A549 (cell line): ENCODE measurements around the gene TNIP2. TPM values are rescaled to one million over a fixed set of nuclear protein-coding genes. Genes with fewer than 3 reads are reported as not detected.

Experiments used
- ATAC-seq, 2 experiments: fragments of 200-7000 bp in 1 of 2; fragments of >200 bp in 1 of 2; cut with Nextera tagmentation in 1 of 2; cut with Tn5 transposase in 1 of 2; 3 replicates each; pipeline versions ENCODE4 v1.8.0 to v1.9.1; 2018 to 2020; ENCODE audit warnings: mild to moderate bottlenecking in 1 of 2, moderate library complexity in 1 of 2
- CTCF ChIA-PET: fragments of 300-600 bp; sonication (Branson Sonifier 250); formaldehyde crosslinking; extraction: SDS; loops from one replicate; lab custom pipeline; 2021; ENCODE audit warnings: antibody characterized with exemption, inconsistent platforms; lab: Yijun Ruan, JAX
- POLR2A ChIA-PET: fragments of 350-600 bp; formaldehyde crosslinking; extraction: SDS; loops from one replicate; lab custom pipeline; 2021; ENCODE audit warnings: antibody characterized with exemption, inconsistent platforms; lab: Yijun Ruan, JAX
- DNase-seq, 2 experiments: peaks; one replicate each; pipeline versions ENCODE4 v3.0.0 to v3.0.0-alpha.2; 2011 to 2016; ENCODE audit warnings: low read depth in 1 of 2, low spot score in 1 of 2
- FAIRE-seq: peaks from 2 replicates; lab custom pipeline; 2011; peaks lifted over from hg19 to GRCh38; lab: Jason Lieb, UNC
- H3K27ac ChIP-seq, 2 experiments: fragments of >200 bp; sonication (Bioruptor Twin); formaldehyde crosslinking; 3 replicates each; pipeline ENCODE4 v1.5.1; 2016 to 2017
- H3K4me1 ChIP-seq: fragments of >200 bp; sonication (Bioruptor Twin); formaldehyde crosslinking; 3 replicates; pipeline ENCODE4 v1.6.1; 2016
- H3K4me2 ChIP-seq: fragments of >200 bp; sonication (Bioruptor Twin); formaldehyde crosslinking; 3 replicates; pipeline ENCODE4 v1.6.1; 2016
- H3K4me3 ChIP-seq: fragments of >200 bp; sonication (Bioruptor Twin); formaldehyde crosslinking; 3 replicates; pipeline ENCODE4 v1.5.1; 2016
- H3K9me3 ChIP-seq: fragments of >200 bp; sonication (Bioruptor Twin); formaldehyde crosslinking; 3 replicates; pipeline ENCODE4 v1.6.1; 2016
- CBX8 ChIP-seq: fragments of 200-600 bp; sonication (generic); IDR thresholded peaks from 2 replicates; pipeline ENCODE4 v1.6.1; 2016
- CEBPB ChIP-seq, 2 experiments: fragments of >200 bp in 1 of 2; sonication (Bioruptor Twin) in 1 of 2; formaldehyde crosslinking in 1 of 2; IDR thresholded peaks; 2 replicates each; pipeline ENCODE4 v1.6.1; 2012 to 2016
- EHF ChIP-seq: fragments of 250-450 bp; sonication (Bioruptor Pico); IDR thresholded peaks from 2 replicates; pipeline ENCODE4 v1.5.0; 2020; ENCODE audit warnings: mild to moderate bottlenecking
- EHMT2 ChIP-seq: fragments of 200-600 bp; sonication (generic); IDR thresholded peaks from 2 replicates; pipeline ENCODE4 v1.6.1; 2016; ENCODE audit warnings: antibody characterized with exemption, low read depth, mild to moderate bottlenecking, moderate library complexity
- ESRRA ChIP-seq: fragments of 150-350 bp; IDR thresholded peaks from 2 replicates; pipeline ENCODE4 v1.6.1; 2014; ENCODE audit warnings: mild to moderate bottlenecking, low read length, borderline replicate concordance
- GATA3 ChIP-seq: IDR thresholded peaks from 2 replicates; pipeline ENCODE4 v1.6.1; 2012; ENCODE audit warnings: borderline replicate concordance
- HOXB13 ChIP-seq: fragments of 250-450 bp; sonication (Bioruptor Pico); IDR thresholded peaks from 2 replicates; pipeline ENCODE4 v1.5.0; 2020; ENCODE audit warnings: low read depth, mild to moderate bottlenecking, moderate library complexity
- KDM1A ChIP-seq: fragments of 200-600 bp; sonication (generic); IDR thresholded peaks from 2 replicates; pipeline ENCODE4 v1.6.1; 2016; ENCODE audit warnings: low read depth, mild to moderate bottlenecking
- NFE2L2 ChIP-seq: fragments of 150-350 bp; conservative IDR thresholded peaks from 2 replicates; pipeline ENCODE4 v1.6.1; 2014; ENCODE audit warnings: low read length
- NPAS2 ChIP-seq: fragments of 250-450 bp; sonication (Bioruptor Pico); IDR thresholded peaks from 2 replicates; pipeline ENCODE4 v1.8.0; 2022; ENCODE audit warnings: mild to moderate bottlenecking, moderate library complexity, borderline replicate concordance
- POLR2AphosphoS2 ChIP-seq: conservative IDR thresholded peaks from 2 replicates; pipeline ENCODE4 v1.6.1; 2012; ENCODE audit warnings: low read length, improper control_type of control experiment, inconsistent platforms
- RNF2 ChIP-seq: fragments of 200-600 bp; sonication (generic); IDR thresholded peaks from 2 replicates; pipeline ENCODE4 v1.6.1; 2016; ENCODE audit warnings: low read depth, mild to moderate bottlenecking, antibody characterized with exemption, moderate library complexity, borderline replicate concordance
- TFCP2L1 ChIP-seq: fragments of 250-450 bp; sonication (Bioruptor Pico); IDR thresholded peaks from 2 replicates; pipeline ENCODE4 v1.5.0; 2021; ENCODE audit warnings: mild to moderate bottlenecking
- TP53 ChIP-seq: fragments of 250-450 bp; sonication (Bioruptor Pico); IDR thresholded peaks from 2 replicates; pipeline ENCODE4 v1.5.0; 2021; ENCODE audit warnings: mild to moderate bottlenecking, moderate library complexity
- ZFP36 ChIP-seq: fragments of 450-650 bp; IDR thresholded peaks from 2 replicates; pipeline ENCODE4 v1.6.1; 2014; ENCODE audit warnings: borderline replicate concordance; ENCODE audit not compliant: partially characterized antibody
- ZNF302 ChIP-seq: fragments of 250-450 bp; sonication (Bioruptor Pico); IDR thresholded peaks from 2 replicates; pipeline ENCODE4 v1.9.0; 2021; ENCODE audit warnings: inconsistent platforms, mild to moderate bottlenecking, moderate library complexity
- WGBS: methylation state at CpG from one replicate; pipeline ENCODE4 v1.1.6; 2017; ENCODE audit errors: missing lambda C conversion rate; 5-methylcytosine and 5-hydroxymethylcytosine counted together
- polyA plus RNA-seq, 4 experiments: library from polyadenylated mRNA; depleted of rRNA in 3 of 4; stranded (reverse); fragments of >200 nt; fragmentation: RNase III in 1 of 4; extraction: RNeasy Plus Mini Kit Qiagen cat#74134 plus additional on column Dnase treatment in 1 of 4; gene quantifications; 2 replicates in 3 of 4; 3 replicates in 1 of 4; pipeline ENCODE4 v1.2.3, GENCODE V29; 2011 to 2017
- TF ChIP-seq, protein P1 (sequence below): fragments of 200-600 bp; sonication (generic); IDR thresholded peaks from 2 replicates; pipeline ENCODE4 v1.6.1; 2016; ENCODE audit warnings: antibody characterized with exemption, mild to moderate bottlenecking, moderate library complexity
- TF ChIP-seq, protein P2 (sequence below): fragments of 250-450 bp; sonication (Bioruptor Pico); IDR thresholded peaks from 2 replicates; pipeline ENCODE4 v1.5.0; 2021; ENCODE audit warnings: mild to moderate bottlenecking, moderate library complexity, borderline replicate concordance
- TF ChIP-seq, protein P3 (sequence below): fragments of 250-450 bp; sonication (Bioruptor Pico); IDR thresholded peaks from 2 replicates; pipeline ENCODE4 v1.5.0; 2020; ENCODE audit warnings: low read depth, mild to moderate bottlenecking, moderate library complexity
- TF ChIP-seq, protein P4 (sequence below): fragments of >200 bp; sonication (Bioruptor Twin); formaldehyde crosslinking; IDR thresholded peaks from 2 replicates; pipeline ENCODE4 v1.6.1; 2016
- TF ChIP-seq, protein P5 (sequence below): fragments of >200 bp; sonication (Bioruptor Twin); formaldehyde crosslinking; IDR thresholded peaks from 3 replicates; pipeline ENCODE4 v1.6.1; 2016

TNIP2 gene
- polyA plus RNA-seq, 2 of the 4 experiments (the other 2 are of a cell fraction) = 20.0 to 27.9 TPM

DNA sequence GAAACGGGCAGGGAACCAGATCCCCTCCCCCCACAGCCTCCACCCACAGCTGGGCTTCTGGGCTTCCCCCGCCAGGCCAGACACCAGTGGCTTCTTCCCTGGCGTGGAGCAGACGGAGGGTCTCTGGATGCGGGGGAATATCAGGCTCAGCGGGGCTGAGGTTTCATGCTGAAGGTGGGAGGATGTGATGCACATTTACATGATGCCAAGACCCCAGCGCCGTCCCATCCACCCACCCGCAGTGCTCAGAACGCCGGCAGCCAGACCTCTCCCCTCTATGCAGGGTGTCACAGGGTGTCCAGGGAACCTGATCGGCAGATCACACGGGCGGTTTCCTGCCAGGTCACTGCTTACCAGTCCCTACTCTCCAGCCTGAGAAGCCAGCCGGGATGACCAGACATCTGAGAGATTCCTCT lies 12.8 kb upstream of the TNIP2 start:
- CTCF ChIA-PET = no interaction called here
- WGBS = 64% methylated on average over 4 of the region's 15 CpGs
- TF ChIP-seq TP53 (CRISPR knock-in tag) = no peak
- no peak for TF ChIP-seq KDM1A
- TF ChIP-seq ZFP36 = no peak
- POLR2A ChIA-PET = no interaction called here
- ATAC-seq (no peak), DNase-seq (no peak), FAIRE-seq (no peak)
- Histone ChIP-seq H3K27ac (no peak overlapping the region), H3K4me3 (no peak overlapping the region), H3K4me1 (no peaks in the 10 kb centered on the region), H3K4me2 (no peak overlapping the region), H3K9me3 (no peaks in the 10 kb centered on the region)

DNA sequence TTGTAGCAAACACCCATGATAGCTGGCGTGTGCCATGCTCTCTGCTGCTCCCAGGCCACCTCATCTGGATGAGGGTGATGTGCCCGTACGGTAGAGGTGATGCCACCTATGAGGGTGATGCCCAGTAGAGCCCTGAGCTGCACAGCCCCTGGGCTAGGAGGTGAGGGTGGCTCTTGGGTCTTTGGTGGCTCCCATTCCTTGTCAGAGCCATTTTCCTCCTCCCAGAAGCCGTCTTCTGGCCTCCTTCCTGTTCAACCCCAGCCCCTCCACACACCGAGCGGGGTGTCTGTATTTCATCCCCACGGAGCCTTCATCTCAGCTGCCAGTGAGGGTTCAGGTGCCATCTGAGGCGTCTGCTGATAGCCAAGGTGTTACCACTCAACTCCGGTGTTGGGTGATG lies 12.0 kb upstream of the TNIP2 start:
- FAIRE-seq (no peak), ATAC-seq (no peak), DNase-seq (no peak)
- H3K4me3 ChIP-seq = no peak overlapping the region
- TF ChIP-seq POLR2AphosphoS2 (no peak), EHF (CRISPR knock-in tag) (no peak), HOXB13 (CRISPR knock-in tag) (no peak), GATA3 (no peak), RNF2 (no peak), NPAS2 (no peak)
- TF ChIP-seq, protein P1, sequence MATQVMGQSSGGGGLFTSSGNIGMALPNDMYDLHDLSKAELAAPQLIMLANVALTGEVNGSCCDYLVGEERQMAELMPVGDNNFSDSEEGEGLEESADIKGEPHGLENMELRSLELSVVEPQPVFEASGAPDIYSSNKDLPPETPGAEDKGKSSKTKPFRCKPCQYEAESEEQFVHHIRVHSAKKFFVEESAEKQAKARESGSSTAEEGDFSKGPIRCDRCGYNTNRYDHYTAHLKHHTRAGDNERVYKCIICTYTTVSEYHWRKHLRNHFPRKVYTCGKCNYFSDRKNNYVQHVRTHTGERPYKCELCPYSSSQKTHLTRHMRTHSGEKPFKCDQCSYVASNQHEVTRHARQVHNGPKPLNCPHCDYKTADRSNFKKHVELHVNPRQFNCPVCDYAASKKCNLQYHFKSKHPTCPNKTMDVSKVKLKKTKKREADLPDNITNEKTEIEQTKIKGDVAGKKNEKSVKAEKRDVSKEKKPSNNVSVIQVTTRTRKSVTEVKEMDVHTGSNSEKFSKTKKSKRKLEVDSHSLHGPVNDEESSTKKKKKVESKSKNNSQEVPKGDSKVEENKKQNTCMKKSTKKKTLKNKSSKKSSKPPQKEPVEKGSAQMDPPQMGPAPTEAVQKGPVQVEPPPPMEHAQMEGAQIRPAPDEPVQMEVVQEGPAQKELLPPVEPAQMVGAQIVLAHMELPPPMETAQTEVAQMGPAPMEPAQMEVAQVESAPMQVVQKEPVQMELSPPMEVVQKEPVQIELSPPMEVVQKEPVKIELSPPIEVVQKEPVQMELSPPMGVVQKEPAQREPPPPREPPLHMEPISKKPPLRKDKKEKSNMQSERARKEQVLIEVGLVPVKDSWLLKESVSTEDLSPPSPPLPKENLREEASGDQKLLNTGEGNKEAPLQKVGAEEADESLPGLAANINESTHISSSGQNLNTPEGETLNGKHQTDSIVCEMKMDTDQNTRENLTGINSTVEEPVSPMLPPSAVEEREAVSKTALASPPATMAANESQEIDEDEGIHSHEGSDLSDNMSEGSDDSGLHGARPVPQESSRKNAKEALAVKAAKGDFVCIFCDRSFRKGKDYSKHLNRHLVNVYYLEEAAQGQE = no peak
- TF ChIP-seq, protein P2, sequence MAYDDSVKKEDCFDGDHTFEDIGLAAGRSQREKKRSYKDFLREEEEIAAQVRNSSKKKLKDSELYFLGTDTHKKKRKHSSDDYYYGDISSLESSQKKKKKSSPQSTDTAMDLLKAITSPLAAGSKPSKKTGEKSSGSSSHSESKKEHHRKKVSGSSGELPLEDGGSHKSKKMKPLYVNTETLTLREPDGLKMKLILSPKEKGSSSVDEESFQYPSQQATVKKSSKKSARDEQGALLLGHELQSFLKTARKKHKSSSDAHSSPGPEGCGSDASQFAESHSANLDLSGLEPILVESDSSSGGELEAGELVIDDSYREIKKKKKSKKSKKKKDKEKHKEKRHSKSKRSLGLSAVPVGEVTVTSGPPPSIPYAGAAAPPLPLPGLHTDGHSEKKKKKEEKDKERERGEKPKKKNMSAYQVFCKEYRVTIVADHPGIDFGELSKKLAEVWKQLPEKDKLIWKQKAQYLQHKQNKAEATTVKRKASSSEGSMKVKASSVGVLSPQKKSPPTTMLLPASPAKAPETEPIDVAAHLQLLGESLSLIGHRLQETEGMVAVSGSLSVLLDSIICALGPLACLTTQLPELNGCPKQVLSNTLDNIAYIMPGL (CRISPR knock-in tag) = no peak
- TF ChIP-seq, all 56 proteins: peak for 0
- H3K4me1 ChIP-seq = no peaks in the 10 kb centered on the region
- WGBS = 89% methylated on average over 9 of the region's 9 CpGs
- no peak overlapping the region for H3K4me2 ChIP-seq
- H3K27ac ChIP-seq = no peak overlapping the region
- no peaks in the 10 kb centered on the region for H3K9me3 ChIP-seq
- ChIA-PET POLR2A (no interaction called here), CTCF (no interaction called here)

DNA sequence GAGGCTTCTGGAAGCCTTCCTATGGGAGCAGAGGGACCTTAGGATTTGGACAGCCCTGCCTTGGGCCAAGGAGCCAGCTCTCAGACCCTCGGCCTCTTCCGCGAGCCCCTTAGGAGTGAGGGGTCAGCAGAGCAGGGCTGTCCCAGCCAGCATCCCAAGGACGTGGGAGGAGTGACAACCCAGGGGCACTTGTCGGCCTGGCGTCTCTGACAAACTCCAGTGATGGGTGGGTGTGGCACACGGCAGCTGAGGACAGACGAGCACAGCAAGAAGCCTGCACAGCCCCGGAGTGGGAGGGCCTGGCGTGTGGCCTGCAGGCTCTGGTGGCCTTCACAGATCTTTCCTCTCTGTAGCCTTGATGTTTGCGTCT lies 11.6 kb upstream of the TNIP2 start:
- Histone ChIP-seq H3K4me2 (no peak overlapping the region), H3K4me1 (no peaks in the 10 kb centered on the region), H3K4me3 (no peak overlapping the region), H3K9me3 (no peaks in the 10 kb centered on the region), H3K27ac (no peak overlapping the region)
- FAIRE-seq (no peak), ATAC-seq (no peak), DNase-seq (no peak)
- CTCF ChIA-PET = no interaction called here
- 83% methylated on average over 11 of the region's 11 CpGs for WGBS
- TF ChIP-seq NFE2L2 = no peak
- TF ChIP-seq ESRRA = no peak
- no peak for TF ChIP-seq ZNF302 (CRISPR knock-in tag)
- no peak for TF ChIP-seq RNF2
- TF ChIP-seq, protein P3, sequence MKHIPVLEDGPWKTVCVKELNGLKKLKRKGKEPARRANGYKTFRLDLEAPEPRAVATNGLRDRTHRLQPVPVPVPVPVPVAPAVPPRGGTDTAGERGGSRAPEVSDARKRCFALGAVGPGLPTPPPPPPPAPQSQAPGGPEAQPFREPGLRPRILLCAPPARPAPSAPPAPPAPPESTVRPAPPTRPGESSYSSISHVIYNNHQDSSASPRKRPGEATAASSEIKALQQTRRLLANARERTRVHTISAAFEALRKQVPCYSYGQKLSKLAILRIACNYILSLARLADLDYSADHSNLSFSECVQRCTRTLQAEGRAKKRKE (CRISPR knock-in tag) = no peak
- TF ChIP-seq, protein P4, sequence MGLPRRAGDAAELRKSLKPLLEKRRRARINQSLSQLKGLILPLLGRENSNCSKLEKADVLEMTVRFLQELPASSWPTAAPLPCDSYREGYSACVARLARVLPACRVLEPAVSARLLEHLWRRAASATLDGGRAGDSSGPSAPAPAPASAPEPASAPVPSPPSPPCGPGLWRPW = no peak
- no peak for TF ChIP-seq CEBPB (IDR thresholded peaks at IDR 0.05)
- TF ChIP-seq, protein P5, sequence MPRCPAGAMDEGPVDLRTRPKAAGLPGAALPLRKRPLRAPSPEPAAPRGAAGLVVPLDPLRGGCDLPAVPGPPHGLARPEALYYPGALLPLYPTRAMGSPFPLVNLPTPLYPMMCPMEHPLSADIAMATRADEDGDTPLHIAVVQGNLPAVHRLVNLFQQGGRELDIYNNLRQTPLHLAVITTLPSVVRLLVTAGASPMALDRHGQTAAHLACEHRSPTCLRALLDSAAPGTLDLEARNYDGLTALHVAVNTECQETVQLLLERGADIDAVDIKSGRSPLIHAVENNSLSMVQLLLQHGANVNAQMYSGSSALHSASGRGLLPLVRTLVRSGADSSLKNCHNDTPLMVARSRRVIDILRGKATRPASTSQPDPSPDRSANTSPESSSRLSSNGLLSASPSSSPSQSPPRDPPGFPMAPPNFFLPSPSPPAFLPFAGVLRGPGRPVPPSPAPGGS = no peak
- no peak for TF ChIP-seq TFCP2L1
- TF ChIP-seq CBX8 = no peak
- no peak for TF ChIP-seq EHMT2
- POLR2A ChIA-PET = no interaction called here
